GM23338 (cell line): ENCODE results near the gene TCERG1L. TPM values are rescaled to one million over a fixed set of nuclear protein-coding genes. Genes with fewer than 3 reads are reported as not detected.

Source experiments
- ATAC-seq: fragments of 200-7000 bp; cut with Tn5 transposase; 3 replicates; pipeline ENCODE4 v1.9.1; 2020
- DNase-seq: peaks from one replicate; pipeline ENCODE4 v3.0.0-alpha.2; 2015; ENCODE audit warnings: low spot score
- H2AFZ ChIP-seq: fragments of 200-600 bp; sonication (generic); 2 replicates; pipeline ENCODE4 v1.8.0; 2016; ENCODE audit warnings: antibody characterized with exemption, mild to moderate bottlenecking, moderate library complexity
- H3F3A ChIP-seq: fragments of 200-600 bp; sonication (generic); replicated peaks from 2 replicates; pipeline ENCODE4 v1.8.0; 2017; ENCODE audit warnings: antibody characterized with exemption, mixed run types, low read depth
- H3K27ac ChIP-seq: fragments of 200-600 bp; sonication (generic); 2 replicates; pipeline ENCODE4 v1.6.1; 2016; ENCODE audit warnings: low read depth
- H3K27me3 ChIP-seq: fragments of 200-600 bp; sonication (generic); 2 replicates; pipeline ENCODE4 v1.8.0; 2016; ENCODE audit warnings: mild to moderate bottlenecking, mixed run types, moderate library complexity; ENCODE audit not compliant: insufficient read depth
- H3K36me3 ChIP-seq: fragments of 200-600 bp; sonication (generic); 2 replicates; pipeline ENCODE4 v1.8.0; 2016; ENCODE audit warnings: mild to moderate bottlenecking; ENCODE audit not compliant: insufficient read depth
- H3K4me1 ChIP-seq: fragments of 200-600 bp; sonication (generic); 2 replicates; pipeline ENCODE4 v1.8.0; 2016; ENCODE audit warnings: mild to moderate bottlenecking, moderate library complexity; ENCODE audit not compliant: insufficient read depth
- H3K4me2 ChIP-seq: fragments of 200-600 bp; sonication (generic); 2 replicates; pipeline ENCODE4 v1.7.1; 2017; ENCODE audit warnings: mixed run types
- H3K4me3 ChIP-seq: fragments of 200-600 bp; sonication (generic); 2 replicates; pipeline ENCODE4 v1.6.1; 2016; ENCODE audit warnings: mixed run types
- H3K79me2 ChIP-seq: fragments of 200-600 bp; sonication (generic); replicated peaks from 2 replicates; pipeline ENCODE4 v1.8.0; 2017; ENCODE audit warnings: mild to moderate bottlenecking; ENCODE audit not compliant: insufficient read depth
- H3K9me2 ChIP-seq: fragments of 200-600 bp; sonication (generic); 2 replicates; pipeline ENCODE4 v1.8.0; 2017; ENCODE audit not compliant: insufficient read depth
- H4K20me1 ChIP-seq: fragments of 200-600 bp; sonication (generic); replicated peaks from 2 replicates; pipeline ENCODE4 v1.8.0; 2017; ENCODE audit warnings: mild to moderate bottlenecking; ENCODE audit not compliant: insufficient read depth
- H3K27ac Mint-ChIP-seq: 2 replicates; pipeline ENCODE4 v1.8.0; 2020; ENCODE audit warnings: inconsistent platforms, mild to moderate bottlenecking, moderate library complexity, mixed read lengths
- H3K27me3 Mint-ChIP-seq: 3 replicates; pipeline ENCODE4 v1.8.0; 2022; ENCODE audit warnings: low read depth, mild to moderate bottlenecking, moderate library complexity, mixed read lengths, inconsistent platforms; ENCODE audit not compliant: insufficient read depth, poor library complexity
- H3K36me3 Mint-ChIP-seq: 3 replicates; pipeline ENCODE4 v1.8.0; 2021; ENCODE audit warnings: low read depth, mild to moderate bottlenecking, inconsistent platforms, moderate library complexity, mixed read lengths
- H3K4me1 Mint-ChIP-seq: 3 replicates; pipeline ENCODE4 v1.8.0; 2020; ENCODE audit warnings: mild to moderate bottlenecking, inconsistent platforms, mixed read lengths
- H3K4me3 Mint-ChIP-seq: 3 replicates; pipeline ENCODE4 v1.8.0; 2021; ENCODE audit warnings: moderate library complexity, mild to moderate bottlenecking, inconsistent platforms, mixed read lengths
- H3K9me3 Mint-ChIP-seq: 3 replicates; pipeline ENCODE4 v1.8.0; 2020; ENCODE audit warnings: moderate library complexity, mild to moderate bottlenecking, inconsistent platforms, mixed read lengths
- CTCF ChIP-seq, 2 experiments: fragments of 200-600 bp in 1 of 2; sonication (generic) in 1 of 2; conservative IDR thresholded peaks; 2 replicates each; pipeline versions ENCODE4 v1.5.1 to v1.6.1; 2016 to 2017; ENCODE audit warnings: antibody characterized with exemption in 2 of 2, low read depth in 2 of 2, mild to moderate bottlenecking in 2 of 2, moderate library complexity in 1 of 2
- EZH2 ChIP-seq: fragments of 200-600 bp; sonication (generic); IDR thresholded peaks from one replicate; pipeline ENCODE4 v1.8.0; 2017; ENCODE audit warnings: antibody characterized with exemption, mild to moderate bottlenecking, low read depth; ENCODE audit not compliant: unreplicated experiment
- EZH2phosphoT487 ChIP-seq: fragments of 200-600 bp; sonication (generic); IDR thresholded peaks from one replicate; pipeline ENCODE4 v1.8.1; 2018; ENCODE audit warnings: antibody characterized with exemption; ENCODE audit not compliant: unreplicated experiment
- JUNB ChIP-seq: IDR thresholded peaks from one replicate; pipeline ENCODE4 v1.6.1; 2016; ENCODE audit warnings: antibody characterized with exemption; ENCODE audit not compliant: unreplicated experiment
- NANOG ChIP-seq: IDR thresholded peaks from 2 replicates; pipeline ENCODE4 v1.6.1; 2016; ENCODE audit warnings: antibody characterized with exemption, borderline replicate concordance
- POLR2AphosphoS5 ChIP-seq: IDR thresholded peaks from 2 replicates; pipeline ENCODE4 v1.6.1; 2016; ENCODE audit warnings: antibody characterized with exemption, low read depth
- REST ChIP-seq: IDR thresholded peaks from one replicate; pipeline ENCODE4 v1.6.1; 2018; ENCODE audit warnings: antibody characterized with exemption; ENCODE audit not compliant: unreplicated experiment
- ZNF114 ChIP-seq: fragments of 250-450 bp; sonication (Bioruptor Pico); IDR thresholded peaks from 2 replicates; pipeline ENCODE4 v1.5.0; 2020; ENCODE audit warnings: mild to moderate bottlenecking, moderate library complexity
- ZNF331 ChIP-seq: fragments of 250-450 bp; sonication (Bioruptor Pico); IDR thresholded peaks from 2 replicates; pipeline ENCODE4 v1.5.0; 2020; ENCODE audit warnings: low read depth, mild to moderate bottlenecking, moderate library complexity
- ZNF462 ChIP-seq: fragments of 250-450 bp; sonication (Bioruptor Pico); IDR thresholded peaks from 2 replicates; pipeline ENCODE4 v1.5.0; 2020; ENCODE audit warnings: mild to moderate bottlenecking, moderate library complexity
- polyA plus RNA-seq: library from polyadenylated mRNA; unstranded; fragments of >200 nt; fragmentation: Nextera tagmentation; extraction: Ambion mirVana; gene quantifications from 2 replicates; pipeline ENCODE4 v1.2.1, GENCODE V29; 2016
- total RNA-seq: library from RNA; depleted of rRNA; stranded (reverse); fragments of >200 nt; shearing (Covaris generic); gene quantifications from 2 replicates; pipeline ENCODE4 v1.2.3, GENCODE V29; 2014

The TCERG1L gene
- total and polyA plus RNA-seq, 2 experiments from 2014 or later, result 3.9 to 5.5 TPM

GRCh38 chr10:131202990-131203389 is 108.5 kb downstream of the TCERG1L start (continued):
- TF ChIP-seq ZNF462 (CRISPR knock-in tag) (no peak), ZNF114 (no peak), JUNB (no peak), EZH2 (no peak), NANOG (no peak), EZH2phosphoT487 (no peak), CTCF (conservative IDR thresholded peaks at IDR 0.05; ENCODE audit: low read depth in 2 of 2) (no peak)

GRCh38 chr10:131201741-131202515 is 109.6 kb downstream of the TCERG1L start:
- Mint-ChIP-seq H3K9me3 (peaks cover 93% of the 10 kb centered on the region), H3K36me3 (peaks cover 29% of the 10 kb centered on the region), H3K4me1 (no peaks in the 10 kb centered on the region), H3K27me3 (peaks cover 4% of the 10 kb centered on the region), H3K27ac (no peak overlapping the region), H3K4me3 (no peak overlapping the region)
- Histone ChIP-seq H3K79me2 (no peaks in the 10 kb centered on the region), H3K36me3 (no peaks in the 10 kb centered on the region; the same call in 1 of the 2 replicates), H4K20me1 (no peaks in the 10 kb centered on the region), H3K27ac (no peak overlapping the region), H3K9me2 (no peaks in the 10 kb centered on the region), H3F3A (no peaks in the 10 kb centered on the region), H3K4me3 (no peak overlapping the region), H3K4me1 (no peaks in the 10 kb centered on the region), H3K27me3 (no peaks in the 10 kb centered on the region), H2AFZ (no peak overlapping the region), H3K4me2 (no peak overlapping the region)
- TF ChIP-seq REST, result no peak
- TF ChIP-seq NANOG, result no peak
- TF ChIP-seq ZNF331 (CRISPR knock-in tag), result no peak
- TF ChIP-seq POLR2AphosphoS5, result no peak
- no peak for TF ChIP-seq EZH2phosphoT487
- no peak for TF ChIP-seq EZH2
- TF ChIP-seq ZNF114, result no peak
- no peak for DNase-seq
- no peak for ATAC-seq
